ES-I3 (cell line): ENCODE results near the gene ANO1.

ENCODE experiments used
- H3K36me3 ChIP-seq: 2 replicates; pipeline ENCODE4 v1.6.1; 2013; ENCODE audit warnings: mild to moderate bottlenecking, low read length, control low read depth, moderate library complexity; ENCODE audit not compliant: insufficient read depth
- H3K4me1 ChIP-seq: 2 replicates; pipeline ENCODE4 v1.6.1; 2013; ENCODE audit warnings: mild to moderate bottlenecking, control low read depth, low read length; ENCODE audit not compliant: insufficient read depth
- H3K9ac ChIP-seq: 2 replicates; pipeline ENCODE4 v1.6.1; 2013; ENCODE audit warnings: low read depth, mild to moderate bottlenecking, low read length, moderate library complexity
- H3K9me3 ChIP-seq: 2 replicates; pipeline ENCODE4 v1.6.1; 2013; ENCODE audit warnings: mild to moderate bottlenecking, low read length, moderate library complexity; ENCODE audit not compliant: control insufficient read depth, insufficient read depth

ANO1 gene

DNA sequence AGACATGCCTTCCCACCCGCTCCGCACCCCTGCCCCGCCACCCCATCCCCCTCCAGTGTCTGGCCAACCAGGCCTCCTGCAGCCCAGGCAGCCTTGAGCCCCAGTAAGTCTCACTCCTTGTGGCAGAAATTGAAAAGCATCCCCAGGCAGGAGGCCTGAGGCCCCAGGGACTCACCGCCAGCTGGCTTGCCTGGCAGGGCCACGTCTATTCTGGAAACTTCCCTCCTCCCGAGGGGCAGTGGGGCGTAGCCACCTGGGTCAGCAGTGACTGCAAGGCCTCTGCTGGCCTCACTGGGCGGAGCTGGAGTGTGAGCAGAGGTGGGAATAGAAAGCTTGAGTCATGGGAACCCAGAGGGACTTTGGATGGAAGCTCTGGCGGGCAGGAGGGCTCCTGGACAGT lies 26.3 kb downstream of the ANO1 start:
- Histone ChIP-seq H3K9ac (no peak overlapping the region), H3K9me3 (no peaks in the 10 kb centered on the region), H3K4me1 (peaks cover 14% of the 10 kb centered on the region), H3K36me3 (no peaks in the 10 kb centered on the region)

DNA sequence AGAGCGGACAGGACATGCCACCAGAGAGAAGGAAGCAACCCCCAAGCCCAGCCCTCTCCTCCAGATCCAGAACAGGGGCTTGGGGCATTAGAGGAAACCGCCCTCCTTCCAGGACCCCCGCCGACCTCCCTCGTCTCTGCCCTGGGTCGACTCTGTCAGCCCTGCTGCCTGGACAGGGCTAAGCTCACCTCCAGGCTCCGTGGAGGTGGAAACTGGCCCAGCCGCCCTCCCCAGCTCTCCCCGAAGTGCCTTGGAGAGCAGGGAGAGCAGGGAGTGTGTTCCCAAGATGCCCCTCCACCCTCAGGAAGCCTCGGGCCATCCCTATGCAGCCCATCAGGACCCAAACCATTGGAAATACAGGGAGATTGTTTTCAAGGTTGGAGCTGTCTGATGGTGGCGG lies 26.8 kb downstream of the ANO1 start:
- no peak overlapping the region for H3K9ac ChIP-seq
- peaks cover 14% of the 10 kb centered on the region for H3K4me1 ChIP-seq
- no peaks in the 10 kb centered on the region for H3K9me3 ChIP-seq
- no peaks in the 10 kb centered on the region for H3K36me3 ChIP-seq

DNA sequence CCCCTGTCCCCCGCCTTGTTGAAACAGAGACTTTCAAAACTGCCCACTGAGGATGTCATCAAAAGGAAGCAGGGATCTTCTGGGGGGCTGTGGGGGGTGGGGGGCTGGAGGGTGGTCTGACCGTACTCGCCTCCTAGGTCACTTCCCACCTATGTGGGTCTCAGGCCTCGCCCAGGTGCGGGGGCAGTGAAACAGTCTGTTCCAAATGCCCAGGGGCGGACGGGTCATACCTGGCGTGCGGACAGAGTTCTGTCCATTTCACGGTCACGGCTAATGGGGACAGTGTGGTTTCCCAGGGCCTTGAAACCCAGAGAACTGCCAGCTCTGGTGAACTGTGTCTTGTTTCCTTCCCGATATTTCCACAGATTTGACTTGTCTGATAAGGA lies 27.2 kb downstream of the ANO1 start:
- H3K36me3 ChIP-seq = no peaks in the 10 kb centered on the region
- H3K9ac ChIP-seq = no peak overlapping the region
- no peaks in the 10 kb centered on the region for H3K9me3 ChIP-seq
- H3K4me1 ChIP-seq = peaks cover 14% of the 10 kb centered on the region

DNA sequence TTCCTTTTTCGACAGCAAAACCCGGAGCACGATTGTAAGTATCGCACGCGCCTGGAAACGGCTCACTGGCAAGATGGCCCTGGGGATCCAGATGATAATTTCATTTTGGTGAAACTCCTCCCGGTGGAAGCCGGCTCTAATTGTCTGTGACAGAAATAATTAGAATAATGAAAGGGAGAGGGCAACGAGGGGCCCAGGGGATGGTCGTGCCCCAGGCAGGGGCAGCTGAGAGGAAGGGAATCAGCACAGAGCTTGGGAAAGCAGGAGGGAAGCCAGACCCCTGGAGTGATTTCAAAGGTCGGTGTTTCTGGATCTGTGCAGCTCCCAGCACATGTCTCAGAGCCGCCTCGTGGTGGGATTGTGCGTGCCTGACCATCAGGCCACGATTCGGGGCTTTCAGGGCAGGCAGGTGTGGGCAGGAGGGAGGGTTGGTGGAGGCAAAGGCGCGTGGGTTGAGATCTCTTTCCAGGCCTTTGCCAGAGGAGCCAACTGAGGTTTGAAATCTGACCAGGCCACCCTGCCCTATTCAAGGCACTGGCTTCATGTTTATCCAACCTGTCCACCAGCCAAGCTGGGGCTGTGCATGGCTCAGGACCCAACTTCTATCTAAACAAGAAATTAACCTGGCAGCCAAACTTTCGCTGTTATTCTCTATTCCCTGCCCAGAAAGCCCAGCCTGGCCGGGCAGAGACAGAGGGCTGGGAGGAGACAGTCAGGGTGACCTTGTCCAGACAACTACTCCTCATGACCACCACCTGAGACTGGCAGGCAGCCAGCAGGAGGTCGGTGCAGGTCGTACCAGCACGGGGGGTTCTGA lies 27.8 kb downstream of the ANO1 start:
- Histone ChIP-seq H3K36me3 (no peaks in the 10 kb centered on the region), H3K9ac (no peak overlapping the region), H3K9me3 (no peaks in the 10 kb centered on the region), H3K4me1 (peaks cover 14% of the 10 kb centered on the region)

DNA sequence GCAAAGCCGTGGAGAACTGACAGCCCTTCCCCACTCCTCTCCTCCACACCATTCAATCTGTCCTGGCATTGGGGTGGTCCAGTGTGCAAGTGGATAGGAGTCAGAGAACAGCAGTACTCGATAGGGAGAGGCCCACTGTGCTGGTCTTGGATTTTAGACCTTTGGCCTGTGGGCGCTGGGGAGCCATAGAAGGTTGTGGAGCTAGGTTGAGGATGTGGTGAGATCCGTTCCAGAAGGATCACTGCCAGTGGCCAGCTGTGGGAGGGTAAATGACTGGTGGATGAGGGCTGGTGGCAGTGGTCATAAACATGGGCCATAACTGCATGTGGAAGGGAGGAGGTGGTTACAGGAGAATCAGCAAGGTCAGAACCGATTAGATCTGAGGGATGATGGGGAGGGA lies 28.6 kb downstream of the ANO1 start:
- Histone ChIP-seq H3K9me3 (no peaks in the 10 kb centered on the region), H3K9ac (no peak overlapping the region), H3K36me3 (no peaks in the 10 kb centered on the region), H3K4me1 (peaks cover 20% of the 10 kb centered on the region)

DNA sequence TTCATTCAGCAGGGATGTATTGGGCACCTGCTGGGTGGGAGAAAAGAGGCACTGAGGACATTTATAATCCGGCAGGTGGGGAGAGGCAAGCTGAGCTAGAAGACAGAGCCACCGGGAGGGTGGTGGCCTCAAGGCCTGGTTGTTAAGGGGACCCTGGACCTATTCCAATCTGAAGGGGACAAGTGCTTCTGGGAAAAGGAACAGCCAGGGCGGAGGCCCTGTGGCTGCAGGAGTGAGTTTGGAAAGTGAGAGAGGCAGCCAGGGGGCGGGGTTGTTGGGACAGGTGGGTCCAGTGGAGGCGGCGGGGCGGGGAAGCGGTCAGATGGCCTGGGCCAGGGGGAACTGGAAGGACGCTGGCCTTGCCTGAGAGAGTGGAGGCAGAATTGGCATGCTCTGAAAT lies 29.1 kb downstream of the ANO1 start:
- Histone ChIP-seq H3K9me3 (no peaks in the 10 kb centered on the region), H3K9ac (no peak overlapping the region), H3K4me1 (peaks cover 22% of the 10 kb centered on the region), H3K36me3 (no peaks in the 10 kb centered on the region)

DNA sequence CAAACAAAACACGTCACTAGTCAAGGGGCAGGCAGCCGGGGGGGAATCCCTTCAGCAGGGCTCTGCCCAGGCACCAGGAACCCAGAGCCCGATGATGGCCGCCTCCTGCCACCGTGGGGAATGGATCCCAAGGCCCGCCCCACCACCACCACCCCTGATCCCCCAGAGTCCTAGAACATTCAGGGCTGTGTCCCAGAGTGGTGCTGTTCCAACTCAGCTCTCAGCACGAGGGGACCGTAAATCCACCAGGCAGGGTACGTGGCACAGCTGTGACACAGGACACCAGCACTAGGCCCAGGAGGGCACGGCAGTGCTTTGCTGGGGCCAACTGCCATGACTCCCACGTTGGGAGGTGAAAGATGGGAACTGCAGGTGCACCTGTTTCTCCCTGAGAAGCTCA lies 29.6 kb downstream of the ANO1 start:
- no peaks in the 10 kb centered on the region for H3K9me3 ChIP-seq
- peaks cover 22% of the 10 kb centered on the region for H3K4me1 ChIP-seq
- H3K36me3 ChIP-seq = no peaks in the 10 kb centered on the region
- no peak overlapping the region for H3K9ac ChIP-seq

DNA sequence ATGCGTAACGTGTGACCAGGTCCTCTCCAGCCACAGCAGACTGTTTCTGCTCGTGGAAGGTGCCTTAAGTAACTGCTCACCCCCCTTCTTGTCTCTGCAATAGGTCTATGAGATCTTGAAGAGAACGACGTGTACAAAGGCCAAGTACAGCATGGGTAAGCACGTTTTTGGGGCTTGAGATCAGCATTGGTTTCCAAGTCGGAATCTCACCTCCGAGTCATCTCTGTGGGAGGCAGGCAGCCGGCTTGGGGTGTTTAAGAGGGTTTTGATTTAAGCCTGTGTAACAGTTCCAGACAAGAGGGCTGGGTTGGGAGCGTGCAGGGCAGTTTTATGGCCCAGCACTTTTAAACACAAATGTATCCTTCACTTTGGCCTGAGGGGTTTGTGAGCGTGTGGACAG lies 30.1 kb downstream of the ANO1 start:
- peaks cover 22% of the 10 kb centered on the region for H3K4me1 ChIP-seq
- H3K36me3 ChIP-seq = no peaks in the 10 kb centered on the region

DNA sequence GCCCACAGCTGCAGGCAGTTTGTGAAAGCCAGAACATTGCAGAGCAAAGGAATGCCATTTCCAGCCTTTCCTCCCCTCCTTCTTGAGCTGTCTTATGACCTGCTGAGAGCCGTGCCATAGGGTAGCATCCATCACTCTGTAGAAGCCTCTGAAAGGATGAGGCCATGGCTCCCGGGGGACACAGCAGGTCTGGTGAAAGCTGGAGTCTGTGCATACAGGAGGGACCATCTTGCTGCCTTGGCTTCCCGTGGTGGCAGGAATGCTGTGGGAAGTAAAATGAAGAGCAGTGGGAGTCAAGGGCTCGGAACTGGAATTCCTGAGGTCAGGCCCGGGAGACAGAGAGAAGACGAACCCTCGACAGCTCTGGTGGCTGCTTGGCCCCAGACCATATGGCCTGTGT lies 30.9 kb downstream of the ANO1 start:
- peaks cover 19% of the 10 kb centered on the region for H3K4me1 ChIP-seq
- H3K9me3 ChIP-seq = no peaks in the 10 kb centered on the region
- no peaks in the 10 kb centered on the region for H3K36me3 ChIP-seq

More for the DNA sequence above, 30.1 kb downstream of the ANO1 start:
- Histone ChIP-seq H3K9me3 (no peaks in the 10 kb centered on the region), H3K9ac (no peak overlapping the region)

DNA sequence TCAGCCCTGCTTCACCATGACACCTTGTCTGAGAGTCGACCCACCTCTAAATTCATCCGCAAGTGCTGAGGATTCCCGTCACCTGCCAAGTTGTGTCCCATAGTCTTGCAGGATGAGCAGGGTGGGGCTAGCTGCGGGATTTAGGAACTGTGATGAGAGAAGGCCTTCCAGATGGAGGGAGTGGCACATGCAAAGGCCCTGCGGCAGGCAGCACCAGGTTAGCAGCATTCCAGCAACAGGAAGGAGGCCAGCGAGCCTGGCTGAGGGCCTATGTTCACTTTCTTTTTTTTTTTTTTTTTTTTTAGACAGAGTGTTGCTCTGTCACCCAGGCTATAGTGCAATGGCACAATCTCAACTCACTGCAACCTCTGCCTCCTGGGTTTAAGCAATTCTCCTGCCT lies 31.8 kb downstream of the ANO1 start:
- Histone ChIP-seq H3K9me3 (no peaks in the 10 kb centered on the region), H3K4me1 (peaks cover 16% of the 10 kb centered on the region; the same call in 1 of the 2 replicates), H3K9ac (no peak overlapping the region), H3K36me3 (no peaks in the 10 kb centered on the region)

More for the DNA sequence above, 30.9 kb downstream of the ANO1 start:
- H3K9ac ChIP-seq = no peak overlapping the region

DNA sequence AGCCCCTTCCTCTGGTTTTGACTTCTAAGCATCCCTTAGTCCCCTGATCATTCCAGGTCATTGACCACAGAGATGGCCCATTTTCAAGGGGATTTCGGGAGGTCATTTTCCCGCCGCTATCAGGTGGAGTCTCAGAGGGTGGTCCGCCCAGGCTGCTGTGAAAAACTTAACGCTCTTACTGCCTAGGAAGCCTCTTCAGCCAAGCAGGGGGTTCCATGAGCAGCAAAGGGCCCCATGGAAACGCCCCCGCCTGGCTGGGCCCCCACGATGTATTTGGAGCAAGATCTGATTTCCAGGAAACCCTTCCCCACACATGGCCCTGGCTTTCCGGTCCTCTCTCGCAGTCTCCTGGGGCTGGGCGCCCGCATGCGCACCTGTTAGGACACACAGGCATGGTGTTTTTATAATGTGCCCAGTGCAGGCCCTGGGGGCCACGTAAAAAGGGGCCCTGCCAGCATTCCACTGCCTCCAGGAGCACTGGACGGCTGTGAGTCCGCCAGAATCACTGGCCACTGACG lies 32.5 kb downstream of the ANO1 start:
- peaks cover 13% of the 10 kb centered on the region; the same call in 1 of the 2 replicates for H3K4me1 ChIP-seq
- H3K9ac ChIP-seq = no peak overlapping the region
- no peaks in the 10 kb centered on the region for H3K36me3 ChIP-seq
- H3K9me3 ChIP-seq = no peaks in the 10 kb centered on the region

DNA sequence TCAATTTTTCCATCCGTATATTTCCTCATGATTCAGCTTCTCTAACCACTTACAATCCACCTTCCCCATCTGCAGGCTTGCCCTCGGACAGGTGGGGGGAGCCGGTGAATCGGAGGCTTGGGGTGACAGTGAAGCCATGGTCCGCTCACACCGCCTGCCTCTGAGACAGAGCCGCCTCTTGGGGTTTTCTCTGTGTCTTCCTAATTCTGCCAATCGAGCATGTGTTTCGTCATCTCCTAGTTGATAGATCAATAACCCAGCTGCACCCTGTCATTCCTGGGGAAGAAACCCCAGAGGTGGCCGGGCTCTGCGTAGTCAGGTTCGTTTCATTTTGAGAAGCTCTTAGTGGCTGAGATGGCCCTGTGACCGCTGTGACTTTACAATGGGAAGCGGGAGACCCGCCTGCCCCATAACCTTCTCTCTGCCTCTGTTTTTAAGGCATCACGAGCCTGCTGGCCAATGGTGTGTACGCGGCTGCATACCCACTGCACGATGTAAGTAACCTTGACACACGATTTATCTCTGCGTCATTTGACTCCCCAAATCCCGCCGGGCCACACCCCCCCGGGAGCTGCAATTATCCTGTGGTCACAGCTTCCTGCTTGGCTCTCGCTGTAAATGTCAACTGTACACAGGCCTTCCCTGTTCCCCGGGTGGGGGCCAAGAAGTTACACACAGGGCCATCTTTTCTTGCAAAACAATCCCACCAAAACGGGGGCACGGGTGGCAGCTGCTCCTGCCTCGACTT lies 33.3 kb downstream of the ANO1 start:
- H3K9me3 ChIP-seq = no peaks in the 10 kb centered on the region
- H3K36me3 ChIP-seq = no peaks in the 10 kb centered on the region
- peaks cover 8% of the 10 kb centered on the region; the same call in 1 of the 2 replicates for H3K4me1 ChIP-seq
- H3K9ac ChIP-seq = no peak overlapping the region

DNA sequence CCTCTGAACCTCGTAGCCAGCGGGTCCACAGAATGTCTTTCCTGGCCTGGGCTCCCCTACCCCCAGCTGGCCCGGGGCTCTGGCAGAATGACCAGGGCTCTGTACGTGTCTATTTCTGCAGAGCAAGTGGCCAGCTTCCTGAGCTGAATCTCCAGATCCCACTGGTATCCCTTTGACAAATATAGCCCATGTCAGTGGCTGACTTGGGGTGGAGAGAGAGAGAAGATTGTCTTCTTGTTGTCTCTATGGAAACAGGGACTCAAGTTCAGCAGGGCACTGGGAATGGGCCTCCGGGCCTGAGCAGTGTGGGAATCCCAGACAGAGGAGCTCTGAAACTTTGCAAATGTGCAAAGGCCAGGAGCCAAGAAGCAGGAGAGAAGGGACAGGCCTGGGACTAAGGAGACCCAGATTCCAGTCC lies 33.9 kb downstream of the ANO1 start:
- H3K9me3 ChIP-seq = no peaks in the 10 kb centered on the region
- H3K9ac ChIP-seq = no peak overlapping the region
- H3K36me3 ChIP-seq = no peaks in the 10 kb centered on the region
- peaks cover 8% of the 10 kb centered on the region; the same call in 1 of the 2 replicates for H3K4me1 ChIP-seq

DNA sequence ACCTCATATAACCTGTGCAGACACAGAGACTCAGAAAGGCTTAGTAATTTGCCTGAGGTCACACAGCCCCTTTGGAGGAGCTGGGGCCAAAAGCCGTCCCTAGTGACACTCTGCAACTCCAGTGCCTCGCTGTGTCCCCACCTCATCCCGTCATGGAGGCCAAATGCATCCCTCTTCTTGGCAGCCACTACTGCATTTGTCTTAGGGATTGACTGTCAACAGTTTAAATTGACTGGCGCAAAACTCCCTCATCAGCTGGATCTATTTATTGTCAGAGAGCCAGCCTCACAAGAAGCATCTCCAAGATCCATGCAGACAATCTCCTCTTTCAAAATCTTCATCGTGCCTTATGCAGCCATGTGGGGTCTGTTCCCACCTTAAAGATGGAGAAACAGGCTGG lies 35.7 kb downstream of the ANO1 start:
- Histone ChIP-seq H3K4me1 (peaks cover 8% of the 10 kb centered on the region; the same call in 1 of the 2 replicates), H3K36me3 (no peaks in the 10 kb centered on the region), H3K9ac (no peak overlapping the region), H3K9me3 (no peaks in the 10 kb centered on the region)

DNA sequence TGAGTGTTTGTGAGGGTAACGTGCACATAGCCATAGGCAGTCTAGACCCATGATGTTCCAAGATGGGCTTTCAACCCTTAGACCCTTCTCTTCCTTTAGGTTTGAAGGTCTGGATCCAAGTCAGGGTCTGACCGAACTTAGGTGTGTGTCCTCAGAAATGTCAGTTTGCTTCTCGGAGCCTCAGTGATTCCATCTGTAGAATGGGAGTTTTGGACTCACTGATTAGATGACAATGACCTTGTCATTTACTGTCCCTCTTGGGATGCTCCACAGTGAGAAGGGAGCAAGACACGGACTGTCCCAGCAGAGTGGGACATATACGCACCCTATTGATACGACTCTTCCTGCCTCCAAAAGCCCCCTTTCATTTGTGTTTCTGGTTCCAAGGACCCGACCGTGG lies 37.7 kb downstream of the ANO1 start:
- Histone ChIP-seq H3K9ac (no peak overlapping the region), H3K36me3 (no peaks in the 10 kb centered on the region), H3K9me3 (no peaks in the 10 kb centered on the region), H3K4me1 (peaks cover 8% of the 10 kb centered on the region; the same call in 1 of the 2 replicates)
